ENCODE measurements around the gene RGS7BP. TPM values are rescaled to one million over a fixed set of nuclear protein-coding genes. Genes with fewer than 3 reads are reported as not detected.

RGS7BP gene
- total RNA-seq, 1 donor, result 0.36 TPM

GRCh38 chr5:64653766-64654560 lies 148.1 kb downstream of the RGS7BP start:
- Histone ChIP-seq H4K20me1 (ENCODE audit: insufficient read depth, low read length) (no peaks in the 10 kb centered on the region), H3K79me2 (ENCODE audit: insufficient read depth, low read length) (no peaks in the 10 kb centered on the region), H3K9me3 (ENCODE audit: low read depth, low read length) (no peaks in the 10 kb centered on the region), H3K36me3 (ENCODE audit: insufficient read depth, low read length) (no peaks in the 10 kb centered on the region), H3K27ac (ENCODE audit: low read depth, low read length) (no peak overlapping the region), H2AFZ (ENCODE audit: low read length) (no peak overlapping the region), H3K27me3 (ENCODE audit: insufficient read depth, low read length) (no peaks in the 10 kb centered on the region), H3K4me3 (ENCODE audit: insufficient read depth, low read length) (no peak overlapping the region), H3K4me1 (ENCODE audit: insufficient read depth, low read length) (peaks cover 5% of the 10 kb centered on the region), H3K4me2 (ENCODE audit: insufficient read depth, low read length) (no peak overlapping the region)
- no peak for TF ChIP-seq CTCF (IDR thresholded peaks at IDR 0.05; ENCODE audit: extremely low read depth, low read depth, low read length)
- peak; percentile 64 for DNase-seq (ENCODE audit: insufficient read length, low spot score, missing footprints)

GRCh38 chr5:64654561-64654938 lies 148.7 kb downstream of the RGS7BP start:
- Histone ChIP-seq H3K4me1 (ENCODE audit: insufficient read depth, low read length) (peaks cover 5% of the 10 kb centered on the region), H3K4me2 (ENCODE audit: insufficient read depth, low read length) (no peak overlapping the region), H2AFZ (ENCODE audit: low read length) (no peak overlapping the region), H4K20me1 (ENCODE audit: insufficient read depth, low read length) (no peaks in the 10 kb centered on the region), H3K4me3 (ENCODE audit: insufficient read depth, low read length) (no peak overlapping the region), H3K79me2 (ENCODE audit: insufficient read depth, low read length) (no peaks in the 10 kb centered on the region), H3K27ac (ENCODE audit: low read depth, low read length) (no peak overlapping the region), H3K9me3 (ENCODE audit: low read depth, low read length) (no peaks in the 10 kb centered on the region), H3K27me3 (ENCODE audit: insufficient read depth, low read length) (peaks cover 1% of the 10 kb centered on the region), H3K36me3 (ENCODE audit: insufficient read depth, low read length) (no peaks in the 10 kb centered on the region)
- TF ChIP-seq CTCF (IDR thresholded peaks at IDR 0.05; ENCODE audit: extremely low read depth, low read depth, low read length), result no peak
- no peak for DNase-seq (ENCODE audit: insufficient read length, low spot score, missing footprints)

GRCh38 chr5:64655596-64655995 lies 149.8 kb downstream of the RGS7BP start:
- no peak overlapping the region for H3K27ac ChIP-seq (ENCODE audit: low read depth, low read length)
- peaks cover 5% of the 10 kb centered on the region for H3K4me1 ChIP-seq (ENCODE audit: insufficient read depth, low read length)
- H3K9me3 ChIP-seq (ENCODE audit: low read depth, low read length), result no peaks in the 10 kb centered on the region
- H3K4me2 ChIP-seq (ENCODE audit: insufficient read depth, low read length), result no peak overlapping the region
- no peaks in the 10 kb centered on the region for H3K36me3 ChIP-seq (ENCODE audit: insufficient read depth, low read length)
- no peak overlapping the region for H2AFZ ChIP-seq (ENCODE audit: low read length)
- H3K27me3 ChIP-seq (ENCODE audit: insufficient read depth, low read length), result peaks cover 2% of the 10 kb centered on the region
- TF ChIP-seq CTCF (IDR thresholded peaks at IDR 0.05; ENCODE audit: extremely low read depth, low read depth, low read length), result no peak
- no peak for DNase-seq (ENCODE audit: insufficient read length, low spot score, missing footprints)
- no peak overlapping the region for H3K4me3 ChIP-seq (ENCODE audit: insufficient read depth, low read length)
- H4K20me1 ChIP-seq (ENCODE audit: insufficient read depth, low read length), result no peaks in the 10 kb centered on the region
- H3K79me2 ChIP-seq (ENCODE audit: insufficient read depth, low read length), result no peaks in the 10 kb centered on the region

GRCh38 chr5:64659289-64659688 lies 153.5 kb downstream of the RGS7BP start:
- no peaks in the 10 kb centered on the region for H3K79me2 ChIP-seq (ENCODE audit: insufficient read depth, low read length)
- H3K4me2 ChIP-seq (ENCODE audit: insufficient read depth, low read length), result no peak overlapping the region
- H3K27ac ChIP-seq (ENCODE audit: low read depth, low read length), result no peak overlapping the region
- H3K4me1 ChIP-seq (ENCODE audit: insufficient read depth, low read length), result peaks cover 2% of the 10 kb centered on the region
- H3K9me3 ChIP-seq (ENCODE audit: low read depth, low read length), result no peaks in the 10 kb centered on the region
- no peak overlapping the region for H3K4me3 ChIP-seq (ENCODE audit: insufficient read depth, low read length)
- H2AFZ ChIP-seq (ENCODE audit: low read length), result no peak overlapping the region
- DNase-seq (ENCODE audit: insufficient read length, low spot score, missing footprints), result no peak
- H4K20me1 ChIP-seq (ENCODE audit: insufficient read depth, low read length), result no peaks in the 10 kb centered on the region
- H3K27me3 ChIP-seq (ENCODE audit: insufficient read depth, low read length), result peaks cover 2% of the 10 kb centered on the region
- H3K36me3 ChIP-seq (ENCODE audit: insufficient read depth, low read length), result no peaks in the 10 kb centered on the region
- no peak for TF ChIP-seq CTCF (IDR thresholded peaks at IDR 0.05; ENCODE audit: extremely low read depth, low read depth, low read length)

Small RNA genes within 50 kb of the gene (small RNA-seq; reads per million reads assigned to genes)
- gene RN7SL169P, result not detected
- not detected for gene RNU6-294P

Other genes with a start within 250 kb of the RGS7BP start
- not detected in 2 replicates for gene SHISAL2B, start 184.5 kb downstream of the RGS7BP start, total RNA-seq